Raji (cell line): ENCODE data around the gene GFPT2.

Experiments used
- POLR2A ChIP-seq: IDR thresholded peaks from 2 replicates; pipeline ENCODE4 v1.6.1; 2011; ENCODE audit warnings: low read depth, low read length, control low read depth; ENCODE audit not compliant: insufficient read depth

The GFPT2 gene

DNA sequence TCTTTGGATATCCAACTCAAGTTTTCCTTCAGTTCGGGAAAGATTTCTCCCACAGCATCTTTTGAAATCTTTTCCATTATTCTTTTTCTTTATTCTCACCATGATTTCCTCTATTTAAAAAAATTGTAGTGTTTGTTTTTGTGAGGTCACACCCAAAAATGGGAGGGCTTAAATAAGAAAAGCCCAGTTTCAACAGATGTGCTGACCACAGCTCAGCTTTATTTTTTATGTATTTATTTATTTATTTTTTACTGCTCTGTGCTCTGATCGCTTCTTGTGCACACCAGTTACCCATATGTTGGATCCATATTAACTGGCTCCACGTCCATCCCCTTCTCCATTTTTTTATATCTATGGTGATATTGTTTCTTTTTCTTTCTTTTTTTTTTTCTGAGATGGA, 20.3 kb downstream of the GFPT2 start:
- no peak for TF ChIP-seq POLR2A

DNA sequence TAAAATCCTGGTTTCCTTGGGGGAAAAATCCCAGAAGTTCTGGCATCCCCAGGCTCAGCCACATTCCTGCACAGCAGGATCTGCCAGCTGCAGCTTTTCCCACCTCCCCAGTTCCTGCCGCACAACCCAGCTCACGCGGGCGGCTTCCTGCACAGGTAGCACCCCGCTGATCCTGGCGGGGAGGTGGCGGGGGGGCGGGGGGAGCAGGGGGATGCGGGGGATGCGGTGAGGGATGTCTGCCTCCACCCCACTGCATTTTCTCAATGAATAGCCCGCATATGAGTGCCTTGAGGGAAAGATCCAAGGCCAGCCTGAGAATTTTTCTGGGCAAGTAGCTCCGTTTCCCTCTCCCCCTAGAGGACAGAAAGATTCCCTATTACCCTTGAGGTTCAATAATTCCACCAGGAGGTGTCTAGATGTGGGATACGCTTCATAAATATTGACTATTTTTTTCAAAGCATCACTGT, 21.1 kb downstream of the GFPT2 start:
- TF ChIP-seq POLR2A: no peak

DNA sequence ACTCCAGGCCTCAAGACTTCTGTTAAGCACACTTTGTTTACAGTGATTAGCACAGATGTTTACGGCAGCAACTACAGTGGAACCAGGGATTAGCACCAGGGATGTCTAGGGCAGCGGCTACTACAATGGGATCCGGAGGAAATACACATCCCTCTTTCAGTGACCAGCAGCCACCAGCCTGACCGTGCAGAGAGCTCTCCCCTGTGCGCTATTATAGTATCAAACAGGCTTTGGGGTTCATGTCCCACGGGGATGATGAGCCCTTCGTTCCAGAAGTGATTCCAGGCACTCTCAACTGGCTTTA, 21.5 kb downstream of the GFPT2 start:
- no peak for TF ChIP-seq POLR2A

DNA sequence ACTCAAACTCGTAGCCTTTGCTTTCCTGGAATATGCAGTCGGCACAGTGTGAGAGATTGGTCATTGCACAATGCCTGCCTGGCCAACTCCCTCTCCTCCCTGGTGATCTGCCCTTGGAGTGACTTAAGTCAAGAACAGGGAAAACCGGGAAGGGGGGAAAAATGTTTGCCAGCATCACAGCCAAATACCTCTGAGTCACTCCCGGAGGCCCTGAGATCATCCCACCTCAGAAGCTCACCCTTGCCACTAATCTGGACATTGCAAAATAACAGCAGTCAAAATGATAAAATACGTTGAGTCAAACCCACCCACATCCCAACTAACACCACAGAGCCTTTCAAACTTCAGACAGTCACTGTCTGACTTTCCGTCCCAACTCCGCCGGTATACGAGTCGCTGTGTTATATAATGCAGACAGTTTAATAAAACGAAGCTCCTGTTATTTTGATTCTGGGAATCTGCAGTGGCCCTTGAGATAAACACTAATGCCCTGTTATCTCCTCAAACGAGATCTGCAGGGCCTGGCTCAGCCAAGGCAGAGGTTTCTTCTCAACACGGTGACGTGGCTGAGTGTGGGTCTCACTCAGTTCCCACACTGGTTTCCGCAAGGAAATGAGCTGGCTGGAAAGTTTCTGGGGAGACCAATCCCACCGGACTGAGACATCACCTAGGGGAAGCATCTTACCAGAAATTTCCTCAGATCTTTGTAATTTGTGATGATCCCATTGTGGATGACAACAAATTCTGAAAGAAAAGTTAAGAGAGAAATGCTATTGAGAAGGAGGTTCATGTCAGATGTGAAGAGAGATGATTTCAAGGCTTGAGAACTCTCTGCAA, 22.1 kb downstream of the GFPT2 start:
- TF ChIP-seq POLR2A: no peak

DNA sequence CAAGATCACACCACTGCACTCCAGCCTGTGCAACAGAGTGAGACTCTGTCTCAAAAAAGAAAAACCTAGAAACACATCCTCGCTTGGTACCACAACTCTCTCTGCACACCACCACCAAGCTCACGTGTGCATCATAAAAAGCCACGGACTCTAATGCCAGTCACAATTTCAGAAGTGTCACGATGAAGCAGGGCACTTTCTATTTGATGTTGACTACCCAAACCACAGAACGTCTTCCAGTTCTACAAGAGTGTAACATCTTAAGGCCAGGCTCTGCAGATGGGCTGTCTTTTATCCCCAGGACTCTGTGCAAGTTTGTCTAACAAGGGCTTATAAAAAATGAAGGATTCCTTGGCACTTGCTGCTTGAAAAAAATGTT, 22.9 kb downstream of the GFPT2 start:
- no peak for TF ChIP-seq POLR2A

DNA sequence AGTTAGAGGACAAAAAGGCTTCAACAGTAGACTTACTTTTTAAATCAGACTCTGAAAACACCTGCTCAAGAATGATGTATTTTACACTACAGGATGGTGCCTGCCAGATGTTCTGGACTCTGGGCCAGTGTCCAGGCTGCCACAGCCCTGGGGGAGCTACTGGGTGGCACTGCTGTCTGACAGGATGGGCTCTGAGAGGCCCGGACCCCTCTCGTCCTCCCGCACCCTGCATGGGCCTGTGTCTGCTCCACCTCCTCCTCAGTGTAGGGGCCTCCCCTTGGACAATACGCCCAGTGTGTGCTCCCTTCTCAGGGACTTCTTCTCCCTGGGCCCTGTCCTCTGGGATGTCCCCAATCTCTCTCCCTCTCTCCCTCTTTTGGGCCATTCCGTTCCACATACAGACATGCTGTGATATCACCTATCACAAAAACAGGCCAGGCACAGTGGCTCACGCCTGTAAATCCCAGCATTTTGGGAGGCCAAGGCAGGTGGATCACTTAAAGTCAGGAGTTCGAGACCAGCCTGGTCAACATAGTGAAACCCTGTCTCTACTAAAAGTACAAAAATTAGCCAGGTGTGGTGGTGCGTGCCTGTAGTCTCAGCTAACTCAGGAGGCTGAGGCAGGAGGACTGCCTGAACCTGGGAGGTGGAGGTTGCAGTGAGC, 23.4 kb downstream of the GFPT2 start:
- TF ChIP-seq POLR2A: no peak

DNA sequence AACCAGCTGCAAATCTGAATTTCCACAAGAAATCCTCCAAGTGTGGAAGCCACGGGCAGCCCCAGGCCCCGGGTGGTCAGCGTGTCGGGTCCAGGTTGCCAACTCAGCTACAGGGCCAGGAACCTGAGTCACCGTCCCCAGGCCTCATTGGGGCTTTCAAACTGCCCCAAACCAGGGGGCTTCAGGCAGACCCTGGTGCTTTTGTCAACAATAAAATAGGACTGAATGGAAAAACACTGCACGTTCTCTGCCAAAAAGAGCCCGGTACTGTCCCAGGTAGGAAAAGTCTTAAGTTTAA, 24.0 kb downstream of the GFPT2 start:
- no peak for TF ChIP-seq POLR2A

DNA sequence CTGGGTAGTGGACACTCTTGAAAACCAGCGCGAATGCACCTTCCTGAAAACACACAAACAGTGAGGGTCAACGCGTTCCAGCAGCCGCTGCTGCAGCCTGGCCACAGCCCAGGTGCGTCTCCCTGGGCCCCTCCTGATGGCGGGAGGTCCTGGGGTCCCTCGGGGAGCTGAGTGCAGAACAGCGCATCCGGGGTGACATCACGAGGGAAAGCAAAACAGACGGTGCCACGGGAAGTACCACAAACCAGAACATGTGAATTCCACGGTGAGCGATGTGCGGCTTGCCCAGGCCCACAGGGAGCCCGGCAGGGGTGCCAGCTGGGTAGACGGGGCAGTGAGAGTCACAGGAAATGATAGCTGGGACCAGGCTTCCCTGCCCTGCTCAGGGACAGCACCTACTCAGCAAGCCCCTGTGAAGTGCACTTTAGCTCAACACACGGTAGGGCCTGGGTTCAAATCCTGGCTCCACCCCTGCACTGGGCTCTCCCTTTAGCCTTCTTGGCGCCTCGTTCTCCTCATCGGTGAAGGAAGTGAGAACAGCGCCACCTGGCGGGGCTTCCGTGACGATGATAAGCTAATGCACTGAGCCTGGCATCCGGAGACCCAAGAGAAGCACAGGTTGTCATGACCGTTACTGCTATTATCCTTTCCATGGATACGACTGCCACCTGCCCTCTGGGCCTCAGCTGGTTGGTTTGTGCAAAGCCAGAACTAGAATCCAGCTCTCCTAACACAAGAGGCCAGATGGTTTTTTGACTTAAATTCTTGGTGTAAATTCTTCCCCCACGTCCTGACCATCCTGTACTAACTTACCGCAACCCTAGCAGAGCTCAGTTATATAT, 24.6 kb downstream of the GFPT2 start:
- no peak for TF ChIP-seq POLR2A

DNA sequence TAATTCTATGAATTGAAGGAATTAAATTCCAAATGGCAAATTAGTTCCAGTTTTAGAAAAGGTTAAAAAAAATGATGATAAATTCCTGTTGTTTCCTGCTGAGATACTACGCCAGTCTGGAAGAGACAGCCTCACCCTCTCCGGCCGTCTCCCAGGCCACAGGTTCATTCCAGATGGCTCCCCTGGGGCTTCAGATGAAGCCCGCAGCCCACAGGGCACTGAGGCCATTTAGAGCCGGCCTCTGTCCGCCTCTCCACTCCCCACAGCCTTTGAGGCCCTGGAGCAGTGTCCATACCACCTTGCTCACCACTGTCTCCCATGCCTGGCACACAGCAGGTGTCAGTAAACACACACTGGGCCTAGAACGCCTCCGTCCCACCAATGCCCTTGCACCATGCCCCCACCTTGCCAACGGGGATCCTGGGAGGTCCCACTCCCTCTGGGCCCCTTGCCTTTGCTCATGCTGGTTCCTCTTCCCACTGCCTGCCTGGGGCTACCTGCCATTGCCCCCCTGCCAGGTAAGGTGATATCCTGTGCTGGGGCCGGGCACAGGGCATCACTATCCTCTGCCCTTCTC, 26.1 kb downstream of the GFPT2 start:
- no peak for TF ChIP-seq POLR2A

DNA sequence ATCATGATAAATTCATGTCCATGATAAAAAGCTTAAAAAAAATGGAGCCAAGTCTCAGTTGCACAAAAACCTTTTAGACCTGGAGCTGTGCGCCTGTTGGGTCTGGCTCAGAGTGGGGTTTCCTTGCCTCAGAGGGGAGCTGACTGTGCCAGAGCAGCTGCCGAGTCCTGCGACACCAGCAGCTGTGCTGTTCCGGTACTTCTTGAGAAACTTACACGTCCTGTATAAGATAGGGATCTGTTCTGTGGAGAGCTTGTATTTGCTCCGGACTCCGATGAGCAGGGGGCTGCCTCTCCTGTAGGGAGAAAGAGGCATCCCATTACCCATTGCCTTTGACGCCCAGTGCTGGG, 28.6 kb downstream of the GFPT2 start:
- TF ChIP-seq POLR2A: no peak

DNA sequence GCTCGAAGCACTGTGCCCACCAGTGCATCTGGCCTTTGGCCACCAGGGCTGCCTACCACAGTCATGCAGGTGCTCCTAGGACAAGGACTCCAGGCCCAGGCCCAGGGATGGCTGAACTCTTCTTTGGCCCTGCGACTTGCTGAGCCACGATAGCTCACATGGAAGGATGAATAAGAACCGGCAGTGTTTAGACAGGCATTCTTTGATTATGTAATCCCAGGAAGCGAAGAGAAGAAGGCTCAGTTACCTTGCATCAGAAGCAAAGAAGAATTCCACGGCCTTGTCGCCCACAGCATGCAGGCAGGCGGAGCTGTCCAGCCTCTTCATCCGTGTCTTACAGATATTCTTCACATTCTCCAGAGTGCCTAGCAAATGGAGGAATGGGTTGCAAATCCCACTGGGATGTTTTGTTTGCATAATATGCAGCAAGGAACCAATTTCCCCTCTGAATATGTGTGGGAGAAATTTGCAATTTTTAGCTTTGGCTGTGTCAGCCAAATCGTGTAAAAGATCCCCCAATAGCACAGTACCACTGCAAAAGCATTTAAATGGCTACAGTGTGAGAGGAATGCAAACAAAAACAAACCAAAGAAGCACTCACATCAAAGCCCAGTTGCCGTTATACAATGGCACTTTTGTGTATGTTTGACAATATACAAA, 29.1 kb downstream of the GFPT2 start:
- TF ChIP-seq POLR2A: no peak

DNA sequence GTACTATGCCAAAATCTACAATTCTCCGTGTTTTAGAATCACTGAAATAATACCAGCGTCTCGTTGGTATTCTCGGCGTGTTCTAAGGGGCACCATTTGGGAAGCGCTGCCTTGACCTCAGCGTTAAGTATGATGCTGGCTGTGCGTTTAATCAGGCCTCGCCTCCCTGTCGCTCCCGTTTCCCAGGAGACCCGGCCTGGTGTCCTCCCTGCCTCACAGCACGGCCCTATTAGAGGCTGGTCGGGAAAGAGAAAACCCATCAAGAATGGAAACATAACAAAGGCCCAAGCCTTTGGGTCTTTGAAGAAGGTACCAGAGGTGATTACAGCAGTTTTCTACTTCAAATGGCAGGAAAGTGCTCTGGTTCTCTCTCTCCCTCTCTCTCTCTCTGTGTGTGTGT, 30.0 kb downstream of the GFPT2 start:
- TF ChIP-seq POLR2A: no peak

DNA sequence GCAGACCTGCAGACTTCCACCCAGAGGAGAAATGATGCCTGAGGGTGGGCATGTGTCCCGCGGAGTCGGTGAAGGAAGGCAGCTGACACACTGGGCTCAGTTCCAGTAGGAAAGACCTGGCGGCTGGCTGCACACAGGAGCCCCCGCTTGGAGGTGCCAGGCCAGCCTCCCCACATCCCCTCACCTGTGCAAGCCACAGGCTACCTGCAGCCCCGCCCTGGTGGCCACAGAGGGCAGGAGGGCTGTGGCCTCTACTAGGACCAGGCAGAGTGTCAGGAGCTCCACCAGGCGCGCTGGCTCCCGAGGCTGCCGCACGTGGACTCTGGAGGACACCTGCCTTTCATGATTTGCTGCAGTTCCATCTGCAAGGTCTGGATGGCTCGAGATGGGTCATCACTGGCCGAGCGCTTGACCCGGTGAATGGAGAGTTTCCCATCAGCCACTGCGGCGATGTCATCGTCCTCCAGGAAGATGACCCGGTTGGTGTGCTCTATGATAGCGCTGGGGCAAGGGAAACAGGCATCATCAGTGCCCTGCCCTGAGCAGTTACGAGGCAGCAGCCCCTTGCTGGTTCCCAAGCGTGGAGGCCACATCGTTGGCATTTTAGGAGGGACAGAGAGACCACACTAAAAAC, 34.6 kb downstream of the GFPT2 start:
- TF ChIP-seq POLR2A: no peak

DNA sequence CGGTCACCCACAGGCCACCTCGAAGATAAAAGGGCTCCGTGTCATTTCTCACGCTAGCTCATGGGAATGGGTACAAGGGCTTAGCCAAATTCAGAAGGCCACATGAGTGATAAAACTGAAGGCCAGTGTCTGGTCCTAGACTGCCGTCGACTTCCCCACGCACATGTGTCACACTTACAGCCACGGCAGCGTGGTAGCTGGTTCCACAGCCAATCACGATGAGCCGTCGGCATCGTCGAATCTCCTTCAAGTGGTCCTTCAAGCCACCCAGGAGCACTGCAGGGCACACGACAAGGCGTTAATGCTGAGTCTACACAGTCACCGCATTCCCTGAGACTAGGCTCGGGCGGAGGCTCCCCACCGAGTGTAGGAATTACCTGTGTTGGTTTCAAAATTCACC, 36.5 kb downstream of the GFPT2 start:
- no peak for TF ChIP-seq POLR2A

DNA sequence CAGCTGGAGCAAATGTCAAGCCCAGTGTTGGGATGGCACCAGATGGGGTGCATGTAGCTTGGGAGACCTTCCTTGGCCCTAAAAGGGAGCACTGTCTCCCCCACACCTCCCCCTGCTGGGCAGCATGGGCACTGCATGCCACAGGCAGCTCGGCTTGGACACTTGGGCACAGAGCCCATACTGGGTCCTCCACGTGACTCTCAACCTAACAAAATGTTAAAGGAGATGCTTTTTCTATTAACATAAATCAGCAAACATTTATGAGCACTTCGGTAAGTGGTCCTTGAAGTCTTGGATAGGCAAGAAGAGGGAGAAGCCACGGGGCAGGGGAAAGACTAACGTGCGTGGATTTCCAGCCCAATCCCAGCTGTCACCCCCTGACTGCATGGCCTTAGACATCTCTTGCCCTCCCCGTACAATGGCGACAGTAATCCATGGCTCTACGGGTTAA, 37.3 kb downstream of the GFPT2 start:
- TF ChIP-seq POLR2A: no peak
